Stimulated activated CD8-positive, alpha-beta memory T cell treated with anti-CD3 and anti-CD28 coated beads, Interleukin-12 subunit alpha, Interleukin-12 subunit beta, amount 100 ng/mL, for 24 hours (primary cell): ENCODE results near the gene PLAAT2.
"Not testable (repeated sequence)": the region's sequence is repeated elsewhere in the genome, so short reads cannot be mapped to it uniquely, and the experiment has no call there.

Experiments
- DNase-seq: peaks from one replicate; pipeline ENCODE4 v3.0.0-alpha.2; 2020; ENCODE audit errors: extremely low read depth

PLAAT2 gene

DNA sequence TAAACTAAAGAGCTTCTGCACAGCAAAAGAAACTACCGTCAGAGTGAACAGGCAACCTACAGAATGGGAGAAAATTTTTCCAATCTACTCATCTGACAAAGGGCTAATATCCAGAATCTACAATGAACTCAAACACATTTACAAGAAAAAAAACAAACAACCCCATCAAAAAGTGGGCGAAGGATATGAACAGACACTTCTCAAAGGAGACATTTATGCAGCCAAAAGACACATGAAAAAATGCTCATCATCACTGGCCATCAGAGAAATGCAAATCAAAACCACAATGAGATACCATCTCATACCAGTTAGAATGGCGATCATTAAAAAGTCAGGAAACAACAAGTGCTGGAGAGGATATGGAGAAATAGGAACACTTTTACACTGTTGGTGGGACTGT lies 15.7 kb upstream of the PLAAT2 start:
- DNase-seq, result not testable (repeated sequence)

DNA sequence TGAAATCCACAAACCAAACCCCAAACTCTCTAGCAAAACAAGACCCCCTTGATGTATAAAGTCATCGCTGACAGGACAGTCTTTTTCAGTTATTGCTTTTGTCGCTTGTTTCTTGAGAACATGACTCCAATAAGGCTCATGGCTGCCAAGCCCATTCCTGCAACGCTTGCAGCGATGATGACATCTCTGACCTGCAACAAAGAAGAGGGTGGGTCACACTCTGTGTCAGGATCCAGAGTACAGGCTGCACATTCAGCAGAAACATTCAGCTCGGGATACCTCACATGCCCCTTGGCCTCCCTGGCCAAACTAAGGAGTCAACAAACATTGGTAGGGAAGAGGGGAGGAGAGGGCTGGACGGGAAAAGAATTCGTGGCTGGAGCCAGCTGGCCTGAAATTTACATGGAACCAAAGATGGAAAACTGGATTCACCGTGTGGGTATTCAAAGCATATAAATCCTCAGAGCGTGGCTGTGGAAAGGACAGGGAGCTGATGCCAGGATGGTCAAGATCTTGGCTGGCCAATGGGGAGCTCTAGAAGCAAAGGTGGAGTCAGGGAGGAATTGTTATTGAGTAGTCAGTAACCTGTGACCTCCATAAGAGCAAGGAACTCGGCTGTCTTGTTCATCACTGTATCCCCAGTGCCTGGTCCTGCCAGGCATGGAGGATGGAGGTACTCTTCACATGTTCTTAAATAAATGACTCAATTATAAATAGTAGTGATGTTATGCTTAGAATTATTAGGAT lies 11.8 kb upstream of the PLAAT2 start:
- no peak for DNase-seq

- DNase-seq, result no peak
Observed at GRCh38 chr11:63573881-63574855, 11.0 kb upstream of the PLAAT2 start.

DNA sequence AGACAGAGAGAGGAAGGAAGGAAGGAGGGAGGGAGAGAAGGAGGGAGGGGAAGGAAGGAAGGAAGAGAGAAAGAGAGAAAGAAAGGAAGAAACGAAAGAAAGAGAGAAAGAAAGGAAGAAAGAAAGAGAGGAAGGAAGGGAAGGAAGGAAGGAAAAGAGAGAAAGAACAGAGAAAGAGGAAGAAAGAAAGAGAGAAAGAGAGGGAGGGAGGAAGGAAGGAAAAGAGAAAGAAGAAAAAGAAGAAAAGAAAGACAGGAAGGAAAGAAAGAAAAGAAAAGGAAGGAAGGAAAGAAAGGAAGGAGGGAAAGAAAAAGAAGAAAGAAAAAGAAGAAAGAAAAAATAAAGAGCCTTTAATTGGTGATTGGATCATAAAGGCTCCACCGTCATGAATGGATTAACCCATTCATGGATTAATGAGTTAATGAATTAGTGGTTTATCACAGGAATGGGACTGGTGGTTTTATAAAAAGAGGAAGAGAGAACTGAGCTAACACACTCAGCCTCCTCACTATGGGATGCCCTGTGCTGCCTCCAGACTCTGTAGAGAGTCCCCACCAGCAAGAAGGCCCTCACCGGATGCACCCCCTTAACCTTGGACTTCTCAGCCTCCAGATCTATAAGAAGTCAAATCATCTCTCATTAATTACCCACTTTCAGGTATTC lies 9.0 kb upstream of the PLAAT2 start:
- no peak for DNase-seq

GRCh38 chr11:63569570-63569969 lies 6.4 kb upstream of the PLAAT2 start:
- DNase-seq, result no peak

- DNase-seq, result peak; percentile 31
Observed at GRCh38 chr11:63567044-63567840, 4.1 kb upstream of the PLAAT2 start.

DNA sequence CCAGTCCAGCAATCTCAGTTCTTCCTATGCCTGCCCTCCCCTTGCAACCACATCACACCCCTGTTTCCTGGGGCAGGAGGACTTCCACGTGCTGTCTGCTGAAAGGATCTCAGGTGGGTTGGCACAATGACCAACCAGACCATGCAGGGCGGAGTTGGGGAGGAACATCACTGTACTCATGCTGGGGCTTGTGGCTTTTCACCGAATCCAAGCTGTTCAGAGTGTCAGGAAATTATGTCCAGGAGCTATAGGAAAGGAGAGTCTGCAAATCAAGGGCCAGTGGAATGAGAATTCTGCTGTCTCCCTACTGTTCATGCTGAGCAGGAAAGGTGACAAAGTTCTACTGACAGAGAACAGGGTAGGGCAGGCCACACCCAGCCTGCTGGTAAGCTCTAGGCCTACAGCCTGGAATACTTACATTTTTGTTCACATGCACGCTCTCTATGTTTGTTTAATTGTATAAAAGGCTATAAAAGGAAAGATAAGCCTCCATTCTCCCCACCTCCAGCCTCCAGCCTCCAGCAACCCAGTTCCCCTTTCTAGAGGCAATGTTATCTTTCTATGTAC lies 1.7 kb upstream of the PLAAT2 start:
- no peak for DNase-seq

GRCh38 chr11:63564056-63564774 lies 1.0 kb upstream of the PLAAT2 start:
- no peak for DNase-seq

DNA sequence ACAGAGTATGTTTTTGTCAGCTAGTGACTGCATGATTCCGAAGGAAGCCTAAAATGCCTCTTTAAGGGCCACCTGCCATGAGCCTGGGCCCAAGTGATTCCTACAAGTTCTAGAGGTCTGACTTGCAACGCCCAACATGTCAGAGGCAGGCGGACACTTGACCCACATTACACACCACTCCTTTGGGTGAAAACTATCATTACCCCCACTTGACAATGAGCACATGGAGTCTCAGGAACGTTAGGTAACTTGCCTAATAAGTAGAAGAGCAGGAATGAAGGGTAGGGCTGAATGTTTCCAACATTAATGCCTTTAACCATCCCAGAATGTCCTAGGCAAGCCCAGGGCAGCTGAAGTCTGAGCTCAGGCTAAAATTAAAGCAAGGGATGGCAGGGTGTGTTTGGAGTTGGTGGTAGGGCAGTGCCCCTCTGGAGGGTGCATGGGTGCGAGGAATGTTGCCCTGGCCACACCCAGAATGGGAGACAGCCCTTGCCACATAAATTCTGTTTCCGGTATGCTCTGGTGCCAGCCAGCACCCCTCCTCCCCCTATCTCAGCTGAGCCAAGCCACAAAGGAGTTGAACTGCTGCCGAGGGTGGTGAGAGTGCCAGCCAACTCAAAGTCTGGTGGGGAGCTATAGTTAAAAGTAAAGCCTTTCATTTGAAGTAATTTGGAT lies 2.5 kb downstream of the PLAAT2 start:
- no peak for DNase-seq

DNA sequence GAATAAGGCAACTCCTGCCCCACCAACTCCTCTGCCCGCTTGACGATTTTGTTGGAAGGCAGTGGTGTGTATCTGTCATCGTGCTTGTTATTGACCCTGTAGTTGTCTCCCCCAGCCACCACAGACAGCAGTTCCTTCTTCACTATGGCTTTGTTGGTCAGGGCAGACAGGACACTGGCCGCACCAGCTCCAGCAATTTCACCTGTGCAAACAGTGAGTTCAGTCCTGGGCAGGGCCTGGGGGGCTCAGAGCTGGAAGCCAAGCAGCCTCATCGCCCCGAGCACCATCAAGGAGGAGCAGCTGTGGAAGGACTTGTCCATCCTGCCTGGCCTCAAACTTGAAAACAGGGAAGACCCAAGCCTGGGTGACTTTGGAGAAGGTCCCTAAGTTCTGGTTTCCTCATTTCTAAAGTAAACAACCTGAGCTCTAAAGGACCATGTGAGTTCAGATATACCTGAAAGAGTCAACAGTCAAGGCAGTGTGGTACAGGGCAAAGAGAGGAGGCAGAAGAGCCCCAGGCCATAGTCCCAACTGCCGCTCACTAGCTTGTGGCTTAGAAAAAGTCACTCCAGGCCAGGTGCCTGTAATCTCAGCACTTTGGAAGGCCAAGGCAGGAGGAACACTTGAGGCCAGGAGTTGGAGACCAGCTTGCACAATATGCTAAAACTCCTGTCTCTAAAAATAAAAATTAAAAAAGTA lies 4.6 kb downstream of the PLAAT2 start:
- DNase-seq, result no peak

GRCh38 chr11:63557570-63557969 lies 5.6 kb downstream of the PLAAT2 start:
- DNase-seq, result no peak

- DNase-seq, result no peak
Observed at GRCh38 chr11:63556404-63557013, 6.7 kb downstream of the PLAAT2 start.

DNA sequence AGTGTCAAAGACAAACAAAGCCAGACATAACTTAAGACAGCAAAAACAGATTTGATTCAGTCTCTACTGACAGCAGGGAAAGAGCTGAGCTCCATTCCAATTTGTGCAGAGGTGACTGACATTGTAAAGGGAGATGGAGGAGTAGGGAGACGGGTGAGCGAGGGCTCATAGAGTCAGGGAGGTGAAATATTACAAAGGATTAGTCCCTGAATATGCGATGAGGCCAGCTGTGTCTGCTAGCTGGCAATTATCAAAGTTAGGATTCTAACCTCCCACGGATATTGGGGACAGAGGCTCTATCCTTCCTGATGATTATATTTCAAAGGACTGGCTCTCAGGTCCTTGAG lies 8.3 kb downstream of the PLAAT2 start:
- DNase-seq, result no peak

DNA sequence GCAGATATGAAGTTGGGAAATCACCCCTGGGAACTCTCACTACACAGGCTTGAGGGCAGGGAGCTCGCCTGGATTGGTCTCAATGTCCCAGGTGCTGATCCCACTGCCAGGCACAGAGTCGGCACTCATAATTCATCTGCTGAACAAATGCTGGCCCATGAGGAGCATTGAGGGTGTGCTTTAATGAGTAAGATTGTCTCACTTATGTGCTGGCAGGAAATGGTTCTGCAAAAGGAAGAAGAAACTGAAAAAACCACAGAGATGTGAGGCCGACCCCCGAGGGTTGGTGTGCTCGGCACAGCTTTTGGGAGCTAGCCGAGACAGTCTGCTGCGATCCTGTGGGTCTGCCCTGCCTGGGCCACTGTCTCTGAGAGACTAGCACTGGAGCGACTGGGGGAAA lies 9.4 kb downstream of the PLAAT2 start:
- DNase-seq, result no peak

GRCh38 chr11:63552921-63553320 lies 10.3 kb downstream of the PLAAT2 start:
- no peak for DNase-seq

DNA sequence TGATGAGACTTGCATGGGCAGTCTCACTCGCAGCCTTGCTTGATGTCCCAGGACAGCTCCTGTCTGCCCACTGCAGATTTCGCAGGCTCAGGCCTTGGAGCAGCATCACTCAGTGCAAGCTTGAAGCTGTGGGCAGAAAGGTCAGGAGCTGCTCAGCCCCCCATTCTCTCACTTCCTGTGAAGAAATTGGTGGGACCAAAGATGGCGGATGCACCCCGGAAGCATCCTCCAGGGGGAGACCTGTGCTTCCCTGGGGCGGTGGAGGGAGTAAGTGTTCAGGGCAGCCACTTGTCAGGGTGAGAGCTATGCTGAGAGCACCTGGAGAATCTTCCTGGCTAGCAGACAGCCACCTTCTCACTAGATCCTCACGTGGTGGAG lies 11.3 kb downstream of the PLAAT2 start:
- no peak for DNase-seq

GRCh38 chr11:63551091-63551888 lies 11.9 kb downstream of the PLAAT2 start:
- DNase-seq, result no peak

GRCh38 chr11:63550156-63550700 lies 13.0 kb downstream of the PLAAT2 start:
- not testable (repeated sequence) for DNase-seq
